Sigmoid colon (tissue), 7 donors: ENCODE measurements around the gene SCT. TPM values are rescaled to one million over a fixed set of nuclear protein-coding genes. Genes with fewer than 3 reads are reported as not detected.
A peak's percentile ranks its signal among the peaks of the same experiment; 100 is the strongest.

Experiments
- DNase-seq: peaks from one replicate; pipeline ENCODE4 v3.0.0-alpha.2; 2019
- H3K27ac ChIP-seq, 4 donors: fragments of 200-600 bp; sonication (generic); one replicate each; pipeline ENCODE4 v1.5.1; 2016 to 2019; ENCODE audit warnings: mild to moderate bottlenecking in 1 of 4
- H3K27me3 ChIP-seq, 3 donors: fragments of 200-600 bp; sonication (generic); one replicate each; pipeline ENCODE4 v1.5.1; 2019; ENCODE audit warnings: mild to moderate bottlenecking in 1 of 3
- H3K36me3 ChIP-seq, 4 donors: fragments of 200-600 bp; sonication (generic); one replicate each; pipeline ENCODE4 v1.5.1; 2016 to 2019
- H3K4me1 ChIP-seq, 4 donors: fragments of 200-600 bp; sonication (generic); one replicate each; pipeline ENCODE4 v1.5.1; 2017 to 2019
- H3K4me3 ChIP-seq, 4 donors: fragments of 200-600 bp; sonication (generic); one replicate each; pipeline ENCODE4 v1.5.1; 2017 to 2019; ENCODE audit warnings: mild to moderate bottlenecking in 2 of 4, moderate library complexity in 1 of 4
- H3K9me3 ChIP-seq, 4 donors: fragments of 200-600 bp in 3 of 4; sonication (generic) in 3 of 4; one replicate each; pipeline versions ENCODE4 v1.5.1 to v1.6.1; 2013 to 2019
- EP300 ChIP-seq, 4 donors: sonication (generic); formaldehyde crosslinking; IDR thresholded peaks; one replicate each; pipeline ENCODE4 v1.6.1; 2017; ENCODE audit warnings: antibody characterized with exemption in 4 of 4
- POLR2A ChIP-seq, 2 donors: fragments of 450-650 bp; IDR thresholded peaks; one replicate each; pipeline ENCODE4 v1.6.1; 2016; ENCODE audit warnings: antibody characterized with exemption in 2 of 2, mild to moderate bottlenecking in 2 of 2, moderate library complexity in 2 of 2
- POLR2AphosphoS5 ChIP-seq, 4 donors: sonication (generic); formaldehyde crosslinking; IDR thresholded peaks; one replicate each; pipeline ENCODE4 v1.6.1; 2017; ENCODE audit warnings: antibody characterized with exemption in 4 of 4
- WGBS, 2 donors: extraction: QIAGEN DNeasy Blood & Tissue Kit; methylation state at CpG; one replicate each; pipeline ENCODE4 v1.1.7; 2013; 5-methylcytosine and 5-hydroxymethylcytosine counted together
- intact Hi-C: fragments of 100-400 bp; cut with DNase I; formaldehyde crosslinking; loops from one replicate; pipeline ENCODE4 v1.15.1; 2023
- polyA plus RNA-seq, 3 donors: library from polyadenylated mRNA; stranded (reverse); fragments of 200-250 nt; gene quantifications; one replicate each; pipeline ENCODE4 v1.2.3, GENCODE V29; 2013
- total RNA-seq, 4 donors: library from RNA; depleted of rRNA; stranded (reverse); fragments of >200 nt; gene quantifications; one replicate each; pipeline ENCODE4 v1.1.0, GENCODE V29; 2016
- TF ChIP-seq, protein P1 (sequence below), 4 experiments: fragments of 450-650 bp in 3 of 4; fragments of 200-600 bp in 1 of 4; IDR thresholded peaks; one replicate each; pipeline ENCODE4 v1.5.1; 2016 to 2019; ENCODE audit warnings: antibody characterized with exemption in 4 of 4, mild to moderate bottlenecking in 3 of 4, moderate library complexity in 2 of 4
- donor health status: healthy with polysubstance abuse.
- donor health status: Bipolar disorder and iron deficiency.
- donor health status: healthy.

The SCT gene
- total and polyA plus RNA-seq, 7 donors: 1.1 TPM; not detected in 6

DNA sequence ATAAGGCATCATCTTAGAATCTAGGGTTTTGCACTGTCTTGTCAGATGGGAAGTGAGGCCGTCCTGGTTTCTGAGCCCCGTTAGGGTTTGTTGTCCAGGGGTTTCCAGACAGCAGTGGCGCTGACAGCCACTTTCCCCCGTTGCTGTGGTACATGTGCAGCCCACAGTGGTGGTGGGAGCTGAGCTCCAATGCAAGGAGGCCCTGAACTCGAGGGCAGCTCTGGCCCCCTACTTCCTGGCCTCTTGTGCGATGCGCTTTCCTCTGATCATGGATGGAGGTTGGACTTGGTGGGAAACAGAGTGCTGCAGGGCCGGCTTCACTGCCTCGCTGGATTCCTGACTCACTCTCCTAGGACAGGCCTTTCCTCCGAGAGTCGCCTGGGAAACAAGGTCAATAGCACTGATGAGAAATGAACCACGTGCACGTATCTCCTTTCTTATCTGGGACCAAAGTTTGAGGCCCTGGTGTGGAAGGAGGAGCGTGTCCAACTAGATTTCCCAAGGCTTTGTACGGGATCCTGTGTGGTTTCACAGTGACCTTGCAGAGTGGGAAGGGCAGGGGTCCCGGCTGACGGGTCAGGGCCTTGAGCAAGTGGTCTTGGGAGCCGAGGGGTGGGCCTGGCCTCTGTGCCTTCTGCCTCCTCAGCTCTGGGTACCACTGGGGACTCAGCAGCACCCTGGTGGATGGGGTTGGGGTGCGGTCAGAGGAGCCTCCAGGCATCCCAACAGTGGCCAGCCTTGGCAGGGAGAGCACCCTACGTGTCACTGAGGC lies 47.0 kb downstream of the SCT start:
- peaks cover 0 to 4% (median under 1%) of the 10 kb centered on the region in 3 donors for H3K27me3 ChIP-seq
- H3K36me3 ChIP-seq: peaks cover 0 to 37% (median 19%) of the 10 kb centered on the region in 4 donors
- DNase-seq: no peak
- WGBS, 2 donors: 84 to 90% methylated on average over 20 of the region's 20 CpGs
- TF ChIP-seq, protein P1, sequence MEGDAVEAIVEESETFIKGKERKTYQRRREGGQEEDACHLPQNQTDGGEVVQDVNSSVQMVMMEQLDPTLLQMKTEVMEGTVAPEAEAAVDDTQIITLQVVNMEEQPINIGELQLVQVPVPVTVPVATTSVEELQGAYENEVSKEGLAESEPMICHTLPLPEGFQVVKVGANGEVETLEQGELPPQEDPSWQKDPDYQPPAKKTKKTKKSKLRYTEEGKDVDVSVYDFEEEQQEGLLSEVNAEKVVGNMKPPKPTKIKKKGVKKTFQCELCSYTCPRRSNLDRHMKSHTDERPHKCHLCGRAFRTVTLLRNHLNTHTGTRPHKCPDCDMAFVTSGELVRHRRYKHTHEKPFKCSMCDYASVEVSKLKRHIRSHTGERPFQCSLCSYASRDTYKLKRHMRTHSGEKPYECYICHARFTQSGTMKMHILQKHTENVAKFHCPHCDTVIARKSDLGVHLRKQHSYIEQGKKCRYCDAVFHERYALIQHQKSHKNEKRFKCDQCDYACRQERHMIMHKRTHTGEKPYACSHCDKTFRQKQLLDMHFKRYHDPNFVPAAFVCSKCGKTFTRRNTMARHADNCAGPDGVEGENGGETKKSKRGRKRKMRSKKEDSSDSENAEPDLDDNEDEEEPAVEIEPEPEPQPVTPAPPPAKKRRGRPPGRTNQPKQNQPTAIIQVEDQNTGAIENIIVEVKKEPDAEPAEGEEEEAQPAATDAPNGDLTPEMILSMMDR (IDR thresholded peaks at IDR 0.05): no peak
- TF ChIP-seq EP300 (IDR thresholded peaks at IDR 0.05) (no peak), POLR2A (IDR thresholded peaks at IDR 0.05) (no peak), POLR2AphosphoS5 (IDR thresholded peaks at IDR 0.05) (no peak)
- peaks cover 0 to 45% (median 44%) of the 10 kb centered on the region in 4 donors for H3K4me1 ChIP-seq
- H3K9me3 ChIP-seq: no peaks in the 10 kb centered on the region
- intact Hi-C loops: loop anchor here (5.0 kb wide), 2 partner anchors 37 to 117 kb away; partner anchors contain the start of genes DEAF1, IRF7 and TMEM80
- H3K4me3 ChIP-seq: no peak overlapping the region
- no peak overlapping the region for H3K27ac ChIP-seq

DNA sequence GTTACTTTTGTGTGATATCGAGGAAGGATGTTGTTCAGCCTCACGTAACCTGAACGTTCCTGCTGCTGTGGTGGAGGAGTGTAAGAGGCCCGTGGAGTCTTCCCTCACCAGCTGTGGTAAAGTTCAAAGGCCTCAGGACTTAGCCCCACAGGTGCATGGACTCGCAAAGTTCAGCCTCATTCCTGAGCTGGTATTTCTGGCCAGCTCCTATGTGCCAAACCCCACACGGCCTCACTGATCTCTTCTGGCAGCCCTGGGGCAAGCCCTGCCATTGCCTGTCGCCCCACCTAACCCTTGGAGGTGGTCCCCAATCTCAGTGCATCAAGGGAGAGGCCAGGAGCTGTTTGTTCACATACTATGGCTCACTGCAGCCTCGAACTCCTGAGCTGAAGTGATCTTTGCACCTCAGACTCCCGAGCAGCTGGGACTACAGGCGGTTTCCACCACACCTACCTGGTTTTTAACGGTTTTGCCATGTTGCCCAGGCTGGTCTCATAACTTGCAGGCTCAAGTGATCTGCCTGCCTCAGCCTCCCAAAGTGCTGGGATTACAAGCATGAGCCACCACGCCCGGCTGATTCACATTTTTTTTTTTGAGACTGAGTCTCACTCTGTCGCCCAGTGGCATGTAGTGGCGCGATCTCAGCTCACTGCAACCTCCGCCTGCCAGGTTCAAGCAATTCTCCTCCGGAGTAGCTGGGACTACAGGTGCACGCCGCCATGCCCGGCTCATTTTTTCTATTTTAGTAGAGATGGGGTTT lies 48.5 kb downstream of the SCT start:
- no peak overlapping the region for H3K27ac ChIP-seq
- no peak for DNase-seq
- no peaks in the 10 kb centered on the region for H3K9me3 ChIP-seq
- WGBS, 2 donors: 53 to 70% methylated on average over 21 of the region's 21 CpGs
- no peak for TF ChIP-seq POLR2A (IDR thresholded peaks at IDR 0.05)
- TF ChIP-seq, protein P1 (IDR thresholded peaks at IDR 0.05): no peak
- TF ChIP-seq EP300 (IDR thresholded peaks at IDR 0.05): no peak
- TF ChIP-seq POLR2AphosphoS5 (IDR thresholded peaks at IDR 0.05): no peak
- H3K27me3 ChIP-seq: peaks cover 0 to 12% (median 6%) of the 10 kb centered on the region in 3 donors
- intact Hi-C loops: loop anchor here (5.0 kb wide), 2 partner anchors 39 to 119 kb away; partner anchors contain the start of genes DEAF1, IRF7 and TMEM80
- H3K36me3 ChIP-seq: peaks cover 0 to 21% (median 9%) of the 10 kb centered on the region in 4 donors
- peaks cover 0 to 56% (median 51%) of the 10 kb centered on the region in 4 donors for H3K4me1 ChIP-seq
- H3K4me3 ChIP-seq: no peak overlapping the region

GRCh38 chr11:577611-577894 lies 49.4 kb downstream of the SCT start:
- Histone ChIP-seq H3K9me3 (no peaks in the 10 kb centered on the region), H3K27ac (peak overlapping the region in 1 of 4 donors; percentile 83), H3K4me1 (peaks cover 0 to 56% (median 51%) of the 10 kb centered on the region in 4 donors), H3K27me3 (peaks cover 0 to 12% (median 6%) of the 10 kb centered on the region in 3 donors), H3K4me3 (peak overlapping the region in 3 of 4 donors; percentile 76 to 90 (median 86)), H3K36me3 (peaks cover 0 to 12% (median 2%) of the 10 kb centered on the region in 4 donors)
- TF ChIP-seq POLR2A (IDR thresholded peaks at IDR 0.05) (no peak), POLR2AphosphoS5 (IDR thresholded peaks at IDR 0.05) (no peak), EP300 (IDR thresholded peaks at IDR 0.05) (no peak)
- TF ChIP-seq, protein P1 (IDR thresholded peaks at IDR 0.05): no peak
- no peak for DNase-seq
- WGBS, 2 donors: 28 to 54% methylated on average over 6 of the region's 6 CpGs
- intact Hi-C loops: loop anchor here (5.0 kb wide), 2 partner anchors 40 to 120 kb away; partner anchors contain the start of genes DEAF1, IRF7 and TMEM80

DNA sequence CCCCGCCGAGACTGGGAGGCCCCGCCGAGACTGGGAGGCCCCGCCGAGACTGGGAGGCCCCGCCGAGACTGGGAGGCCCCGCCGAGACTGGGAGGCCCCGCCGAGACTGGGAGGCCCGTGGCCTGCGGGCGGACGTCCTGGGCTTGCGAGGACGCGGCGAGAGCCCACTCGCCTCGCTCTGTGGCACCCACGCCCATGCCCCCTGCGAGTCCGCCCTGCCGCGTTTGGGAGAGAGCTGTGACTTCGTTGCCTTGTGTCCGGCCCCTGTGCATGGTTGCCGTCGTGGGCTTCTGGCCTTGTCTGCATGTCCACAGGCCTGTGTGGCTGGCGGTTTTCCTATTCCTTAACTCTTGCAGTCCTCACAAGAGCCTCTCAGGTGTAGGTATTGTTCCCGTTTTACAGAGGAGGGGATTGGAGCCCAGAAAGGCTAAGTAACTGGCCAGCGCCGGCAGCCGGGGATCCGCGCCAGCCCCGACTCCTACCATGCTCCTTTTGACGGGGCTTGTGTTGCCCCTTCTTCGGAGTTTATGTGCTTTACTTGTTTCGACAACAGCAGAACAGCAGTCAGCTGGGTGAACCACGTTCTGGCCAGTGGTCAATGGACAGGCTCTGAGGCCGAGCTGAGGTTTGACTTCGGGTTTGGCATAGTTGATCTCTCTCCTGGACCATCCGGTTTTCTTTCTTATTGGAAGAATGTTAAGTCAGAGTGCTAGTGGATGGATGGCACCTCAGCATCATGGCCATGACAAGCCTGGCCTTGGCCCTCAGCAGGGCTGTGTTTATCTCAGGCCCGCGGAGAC lies 50.0 kb downstream of the SCT start:
- intact Hi-C loops: loop anchor here (5.0 kb wide), 2 partner anchors 40 to 120 kb away; partner anchors contain the start of genes DEAF1, IRF7 and TMEM80
- H3K27ac ChIP-seq: peak overlapping the region; percentile 83 to 94 (median 88)
- peaks cover 0 to 12% (median 6%) of the 10 kb centered on the region in 3 donors for H3K27me3 ChIP-seq
- 3 to 4% methylated on average over 45 to 47 of the region's 48 CpGs for WGBS, 2 donors
- H3K36me3 ChIP-seq: peaks cover 0 to 6% (median 0%) of the 10 kb centered on the region in 4 donors
- no peaks in the 10 kb centered on the region for H3K9me3 ChIP-seq
- peak overlapping the region; percentile 76 to 90 (median 83) for H3K4me3 ChIP-seq
- peaks cover 0 to 56% (median 51%) of the 10 kb centered on the region in 4 donors for H3K4me1 ChIP-seq
- DNase-seq: no peak
- TF ChIP-seq EP300 (IDR thresholded peaks at IDR 0.05): no peak
- TF ChIP-seq, protein P1 (IDR thresholded peaks at IDR 0.05): no peak
- TF ChIP-seq POLR2A (IDR thresholded peaks at IDR 0.05): no peak
- no peak for TF ChIP-seq POLR2AphosphoS5 (IDR thresholded peaks at IDR 0.05)
